ENCODE results near the gene SLC2A2. TPM values are rescaled to one million over a fixed set of nuclear protein-coding genes. Genes with fewer than 3 reads are reported as not detected.
A peak's percentile ranks its signal among the peaks of the same experiment; 100 is the strongest.

SLC2A2 gene
- total and polyA plus RNA-seq, 8 donors, result 0.59 to 5.9 (median 2.7) TPM

GRCh38 chr3:171057072-171057471 is 30.6 kb upstream of the SLC2A2 start:
- DNase-seq (no peak), ATAC-seq (no peak), FAIRE-seq (no peak)
- Histone ChIP-seq H3K9me3 (no peaks in the 10 kb centered on the region), H3K4me1 (peaks cover 0 to 13% (median 5%) of the 10 kb centered on the region in 3 donors), H3K27ac (no peak overlapping the region), H3K27me3 (no peaks in the 10 kb centered on the region), H3K4me3 (no peak overlapping the region), H3K36me3 (no peaks in the 10 kb centered on the region)
- 94 to 96% methylated on average over 1 of the region's 1 CpG for WGBS, 2 donors
- intact Hi-C loops (cut with DNase I), result loop anchor here in 1 of 3 donors (10.0 kb wide), 2 partner anchors 118 to 508 kb away; no protein-coding TSS in a partner anchor
- TF ChIP-seq CTCF (IDR thresholded peaks at IDR 0.05), result no peak

GRCh38 chr3:171056528-171056927 is 30.0 kb upstream of the SLC2A2 start:
- Histone ChIP-seq H3K4me1 (peaks cover 0 to 13% (median 5%) of the 10 kb centered on the region in 3 donors), H3K4me3 (no peak overlapping the region), H3K27ac (no peak overlapping the region), H3K27me3 (no peaks in the 10 kb centered on the region), H3K36me3 (no peaks in the 10 kb centered on the region), H3K9me3 (no peaks in the 10 kb centered on the region)
- TF ChIP-seq CTCF (IDR thresholded peaks at IDR 0.05), result no peak
- FAIRE-seq (no peak), ATAC-seq (no peak), DNase-seq (no peak)
- intact Hi-C loops (cut with DNase I), result loop anchor here in 1 of 3 donors (10.0 kb wide), 2 partner anchors 118 to 508 kb away; no protein-coding TSS in a partner anchor
- WGBS, 2 donors, result 87% methylated on average over 5 of the region's 5 CpGs

- 67 to 68% methylated on average over 4 of the region's 4 CpGs for WGBS, 2 donors
- DNase-seq (no peak), FAIRE-seq (no peak), ATAC-seq (peak in 3 of 4 donors; percentile 39 to 71 (median 67))
- Histone ChIP-seq H3K4me3 (no peak overlapping the region), H3K27me3 (no peaks in the 10 kb centered on the region), H3K36me3 (no peaks in the 10 kb centered on the region), H3K27ac (no peak overlapping the region), H3K9me3 (no peaks in the 10 kb centered on the region), H3K4me1 (peaks cover 0 to 13% (median 5%) of the 10 kb centered on the region in 3 donors)
- no peak for TF ChIP-seq CTCF (IDR thresholded peaks at IDR 0.05)
- intact Hi-C loops (cut with DNase I), result loop anchor here in 1 of 3 donors (10.0 kb wide), 2 partner anchors 119 to 509 kb away; no protein-coding TSS in a partner anchor
Observed at GRCh38 chr3:171055336-171056178, 29.0 kb upstream of the SLC2A2 start.

GRCh38 chr3:171054921-171055320 is 28.4 kb upstream of the SLC2A2 start:
- Histone ChIP-seq H3K9me3 (no peaks in the 10 kb centered on the region), H3K27ac (no peak overlapping the region), H3K27me3 (no peaks in the 10 kb centered on the region), H3K4me1 (peaks cover 0 to 11% (median 5%) of the 10 kb centered on the region in 3 donors), H3K4me3 (no peak overlapping the region), H3K36me3 (no peaks in the 10 kb centered on the region)
- no peak for TF ChIP-seq CTCF (IDR thresholded peaks at IDR 0.05)
- no peak for DNase-seq
- no peak for FAIRE-seq
- no peak for ATAC-seq
- intact Hi-C loops (cut with DNase I), result loop anchor here in 1 of 3 donors (10.0 kb wide), 2 partner anchors 120 to 510 kb away; no protein-coding TSS in a partner anchor

GRCh38 chr3:171054231-171054630 is 27.7 kb upstream of the SLC2A2 start:
- ATAC-seq (no peak), DNase-seq (no peak), FAIRE-seq (no peak)
- no peak overlapping the region for H3K4me3 ChIP-seq
- H3K27ac ChIP-seq, result no peak overlapping the region
- intact Hi-C loops (cut with DNase I), result loop anchor here in 1 of 3 donors (10.0 kb wide), 2 partner anchors 121 to 511 kb away; no protein-coding TSS in a partner anchor
- WGBS, 2 donors, result 77 to 85% methylated on average over 1 of the region's 1 CpG
- H3K9me3 ChIP-seq, result no peaks in the 10 kb centered on the region
- H3K4me1 ChIP-seq, result peaks cover 0 to 4% (median 2%) of the 10 kb centered on the region in 3 donors
- TF ChIP-seq CTCF (IDR thresholded peaks at IDR 0.05), result no peak
- no peaks in the 10 kb centered on the region for H3K27me3 ChIP-seq
- H3K36me3 ChIP-seq, result no peaks in the 10 kb centered on the region

All from pancreas (tissue), 10 donors.